Measurements from ENCODE around the gene ADM2.

Gene ADM2

DNA sequence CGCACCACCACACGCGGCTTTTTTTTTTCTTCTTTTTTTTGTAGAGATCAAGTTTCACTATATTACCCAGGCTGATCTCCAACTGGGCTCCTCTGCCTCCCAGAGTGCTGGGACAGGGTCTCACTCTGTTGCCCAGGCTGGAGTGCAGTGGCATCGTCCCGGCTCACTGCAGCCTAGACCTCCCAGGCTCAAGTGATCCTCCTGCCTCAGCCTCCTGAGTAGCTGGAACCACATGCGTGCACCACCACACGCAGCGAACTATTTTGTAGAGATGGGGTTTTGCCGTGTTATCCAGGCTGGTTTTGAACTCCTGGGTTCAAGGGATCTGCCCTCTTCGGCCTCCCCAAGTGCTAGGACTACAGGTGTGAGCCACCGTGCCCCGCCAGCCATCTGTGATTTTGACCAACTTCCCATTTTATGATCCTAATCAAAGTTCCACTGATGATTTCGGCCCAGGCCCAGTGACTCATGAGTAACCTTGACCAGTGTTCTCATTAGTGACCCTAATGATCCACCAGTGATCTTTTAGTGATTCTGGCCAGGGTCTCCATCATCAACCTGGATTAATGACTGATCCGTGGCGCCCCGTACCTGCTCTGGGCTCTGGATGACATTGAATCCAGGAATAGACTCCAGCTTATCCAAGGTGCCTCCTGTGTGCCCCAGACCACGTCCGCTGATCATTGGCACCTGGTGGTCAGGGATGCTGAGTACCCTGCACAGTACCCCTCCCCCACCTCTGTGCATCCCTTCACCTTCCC lies 46.8 kb downstream of the ADM2 start:
- Histone ChIP-seq H3K27me3 (ENCODE audit: control insufficient read depth, insufficient read depth, low read length) (peaks cover 41% of the 10 kb centered on the region), H3K9me3 (ENCODE audit: control insufficient read depth, insufficient read depth, low read length) (no peaks in the 10 kb centered on the region), H3K4me1 (ENCODE audit: control insufficient read depth, insufficient read depth, low read length) (peaks cover 13% of the 10 kb centered on the region), H3K27ac (ENCODE audit: low read length) (no peak overlapping the region), H3K36me3 (ENCODE audit: control insufficient read depth, insufficient read depth, low read length) (peaks cover 4% of the 10 kb centered on the region), H3K4me3 (ENCODE audit: low read length) (no peak overlapping the region)
- DNase-seq (ENCODE audit: low read depth, low spot score): no peak
- no CpG with 5 or more reads among the region's 18 CpGs for WGBS (ENCODE audit: insufficient coverage, insufficient read length)

- no peak for DNase-seq (ENCODE audit: low read depth, low spot score)
- Histone ChIP-seq H3K36me3 (ENCODE audit: control insufficient read depth, insufficient read depth, low read length) (no peaks in the 10 kb centered on the region; the same call in 1 of the 2 replicates), H3K9me3 (ENCODE audit: control insufficient read depth, insufficient read depth, low read length) (no peaks in the 10 kb centered on the region), H3K27ac (ENCODE audit: low read length) (no peak overlapping the region), H3K4me3 (ENCODE audit: low read length) (no peak overlapping the region), H3K4me1 (ENCODE audit: control insufficient read depth, insufficient read depth, low read length) (peaks cover 13% of the 10 kb centered on the region), H3K27me3 (ENCODE audit: control insufficient read depth, insufficient read depth, low read length) (peaks cover 42% of the 10 kb centered on the region)
- no CpG with 5 or more reads among the region's 15 CpGs for WGBS (ENCODE audit: insufficient coverage, insufficient read length)
These were observed 47.5 kb downstream of the ADM2 start for GRCh38 chr22:50528682-50529415.

DNA sequence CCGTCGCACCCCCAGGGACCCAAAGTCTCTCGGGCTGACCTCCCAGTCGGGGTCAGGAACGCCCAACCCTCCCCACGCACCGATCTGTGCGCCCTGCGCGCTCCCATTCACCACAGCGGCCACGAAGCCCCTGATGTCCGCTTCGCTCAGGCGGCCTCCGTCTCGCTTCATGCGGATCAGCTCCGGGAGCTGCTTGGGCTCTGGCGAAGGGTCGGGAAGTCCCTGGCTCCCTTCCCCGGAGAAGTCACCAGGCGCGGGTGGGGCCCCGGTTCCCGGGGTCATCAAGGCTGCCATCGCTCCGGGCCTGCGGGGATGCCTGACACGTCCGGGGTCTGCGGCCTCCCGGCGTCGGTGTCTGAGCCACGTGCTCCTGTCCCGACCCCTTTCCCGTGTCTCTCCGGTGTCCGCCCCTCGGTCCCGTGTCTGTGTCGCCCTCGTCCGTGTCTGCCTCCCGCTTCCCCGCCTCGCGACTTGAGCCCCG lies 48.1 kb downstream of the ADM2 start:
- peak overlapping the region; percentile 56; the same call in 1 of the 2 replicates for H3K4me3 ChIP-seq (ENCODE audit: low read length)
- DNase-seq (ENCODE audit: low read depth, low spot score): no peak
- no CpG with 5 or more reads among the region's 50 CpGs for WGBS (ENCODE audit: insufficient coverage, insufficient read length)
- H3K27ac ChIP-seq (ENCODE audit: low read length): no peak overlapping the region
- peaks cover 12% of the 10 kb centered on the region for H3K4me1 ChIP-seq (ENCODE audit: control insufficient read depth, insufficient read depth, low read length)
- H3K9me3 ChIP-seq (ENCODE audit: control insufficient read depth, insufficient read depth, low read length): no peaks in the 10 kb centered on the region
- H3K36me3 ChIP-seq (ENCODE audit: control insufficient read depth, insufficient read depth, low read length): no peaks in the 10 kb centered on the region; the same call in 1 of the 2 replicates
- H3K27me3 ChIP-seq (ENCODE audit: control insufficient read depth, insufficient read depth, low read length): peaks cover 42% of the 10 kb centered on the region

DNA sequence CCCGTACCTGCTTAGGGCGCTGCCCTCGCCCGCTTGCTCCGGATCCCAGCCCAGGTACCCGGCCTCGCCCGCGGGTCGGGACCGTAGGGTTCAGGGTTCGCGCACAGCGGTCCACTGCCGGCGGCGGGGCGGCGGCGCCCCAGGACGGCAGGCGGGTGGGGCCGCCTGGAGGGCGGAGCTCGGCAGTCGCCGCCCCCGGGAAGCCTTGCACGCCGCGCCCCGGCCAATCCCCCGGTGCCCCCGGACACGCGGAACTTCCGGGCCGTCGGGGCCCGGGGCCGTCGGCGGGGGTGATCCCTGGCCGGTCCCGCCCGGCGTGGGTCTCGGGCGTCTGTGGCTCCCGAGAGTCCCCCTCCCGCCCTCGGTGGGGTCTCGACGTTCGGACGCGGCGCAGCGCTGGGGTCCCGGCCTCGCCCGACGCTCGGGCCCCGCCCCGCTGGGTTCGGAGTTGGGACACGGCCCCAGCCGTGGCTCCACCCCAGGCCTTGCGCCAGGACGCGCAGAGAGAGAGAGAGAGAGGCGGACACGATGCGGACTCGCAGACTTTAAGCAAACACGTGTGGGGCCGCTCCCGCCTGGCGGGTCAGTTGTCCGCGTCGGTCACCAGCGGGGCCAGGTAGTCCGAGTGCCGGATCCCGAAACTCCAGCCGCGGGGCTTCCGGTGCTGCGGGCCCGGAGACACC lies 48.7 kb downstream of the ADM2 start, which contains the start of gene TYMP:
TSS of gene TYMP (minus strand) at position 116 of the 683 bp plus-strand sequence. CDS start 303 bp downstream, outside the sequence.
- Histone ChIP-seq H3K4me3 (ENCODE audit: low read length) (peak within 1 kb of the TSS; percentile 56; the same call in 1 of the 2 replicates), H3K27ac (ENCODE audit: low read length) (no peak within 1 kb of the TSS), H3K27me3 (ENCODE audit: control insufficient read depth, insufficient read depth, low read length) (peaks cover 42% of the 10 kb centered on the region), H3K9me3 (ENCODE audit: control insufficient read depth, insufficient read depth, low read length) (no peaks in the 10 kb centered on the region), H3K4me1 (ENCODE audit: control insufficient read depth, insufficient read depth, low read length) (peaks cover 11% of the 10 kb centered on the region), H3K36me3 (ENCODE audit: control insufficient read depth, insufficient read depth, low read length) (no peaks in the 10 kb centered on the region; the same call in 1 of the 2 replicates)
- WGBS (ENCODE audit: insufficient coverage, insufficient read length): no CpG with 5 or more reads among the region's 92 CpGs
- no peak for DNase-seq (ENCODE audit: low read depth, low spot score)

- peaks cover 42% of the 10 kb centered on the region for H3K27me3 ChIP-seq (ENCODE audit: control insufficient read depth, insufficient read depth, low read length)
- peaks cover 11% of the 10 kb centered on the region for H3K4me1 ChIP-seq (ENCODE audit: control insufficient read depth, insufficient read depth, low read length)
- H3K9me3 ChIP-seq (ENCODE audit: control insufficient read depth, insufficient read depth, low read length): no peaks in the 10 kb centered on the region
- WGBS (ENCODE audit: insufficient coverage, insufficient read length): no CpG with 5 or more reads among the region's 21 CpGs
- no peaks in the 10 kb centered on the region; the same call in 1 of the 2 replicates for H3K36me3 ChIP-seq (ENCODE audit: control insufficient read depth, insufficient read depth, low read length)
- no peak overlapping the region for H3K27ac ChIP-seq (ENCODE audit: low read length)
- no peak for DNase-seq (ENCODE audit: low read depth, low spot score)
- peak overlapping the region; percentile 56; the same call in 1 of the 2 replicates for H3K4me3 ChIP-seq (ENCODE audit: low read length)
These were observed 49.2 kb downstream of the ADM2 start for GRCh38 chr22:50530580-50530876.

DNA sequence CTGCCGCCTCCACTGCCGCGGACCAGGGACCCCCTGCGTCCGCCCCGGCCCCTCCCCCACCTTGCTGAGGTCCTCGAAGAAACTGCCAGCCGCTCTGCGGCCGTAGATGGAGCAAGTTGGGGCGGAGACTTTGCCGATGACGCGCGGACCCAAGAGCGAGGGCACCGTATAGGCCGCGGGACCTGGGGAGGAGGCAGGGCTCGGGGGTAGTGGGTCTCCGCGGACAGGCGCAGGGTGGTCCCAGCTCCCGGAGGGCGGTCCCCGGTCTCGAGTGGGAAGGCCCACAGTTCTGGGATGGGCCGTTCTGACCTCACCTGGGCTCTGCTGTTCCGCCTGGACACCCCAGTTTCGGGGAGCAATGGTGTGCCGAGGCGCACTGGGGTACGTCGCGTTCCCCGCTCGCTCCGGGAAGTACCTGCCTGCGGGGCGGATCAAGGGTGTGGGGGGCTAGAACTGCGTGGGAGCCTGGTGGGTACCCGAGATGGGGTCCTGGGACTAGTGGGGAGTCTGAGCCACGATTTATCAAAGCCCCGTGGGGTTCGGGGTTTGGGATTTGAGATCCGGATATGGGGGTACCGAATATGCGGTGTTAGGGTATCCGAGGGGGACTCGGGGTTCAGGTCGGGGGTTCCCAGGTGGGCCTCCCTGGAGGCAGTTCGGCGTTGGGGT lies 49.7 kb downstream of the ADM2 start:
- no peaks in the 10 kb centered on the region for H3K9me3 ChIP-seq (ENCODE audit: control insufficient read depth, insufficient read depth, low read length)
- peak overlapping the region; percentile 56; the same call in 1 of the 2 replicates for H3K4me3 ChIP-seq (ENCODE audit: low read length)
- peaks cover 42% of the 10 kb centered on the region for H3K27me3 ChIP-seq (ENCODE audit: control insufficient read depth, insufficient read depth, low read length)
- DNase-seq (ENCODE audit: low read depth, low spot score): no peak
- WGBS (ENCODE audit: insufficient coverage, insufficient read length): no CpG with 5 or more reads among the region's 53 CpGs
- no peaks in the 10 kb centered on the region; the same call in 1 of the 2 replicates for H3K36me3 ChIP-seq (ENCODE audit: control insufficient read depth, insufficient read depth, low read length)
- H3K4me1 ChIP-seq (ENCODE audit: control insufficient read depth, insufficient read depth, low read length): peaks cover 11% of the 10 kb centered on the region
- no peak overlapping the region for H3K27ac ChIP-seq (ENCODE audit: low read length)

DNA sequence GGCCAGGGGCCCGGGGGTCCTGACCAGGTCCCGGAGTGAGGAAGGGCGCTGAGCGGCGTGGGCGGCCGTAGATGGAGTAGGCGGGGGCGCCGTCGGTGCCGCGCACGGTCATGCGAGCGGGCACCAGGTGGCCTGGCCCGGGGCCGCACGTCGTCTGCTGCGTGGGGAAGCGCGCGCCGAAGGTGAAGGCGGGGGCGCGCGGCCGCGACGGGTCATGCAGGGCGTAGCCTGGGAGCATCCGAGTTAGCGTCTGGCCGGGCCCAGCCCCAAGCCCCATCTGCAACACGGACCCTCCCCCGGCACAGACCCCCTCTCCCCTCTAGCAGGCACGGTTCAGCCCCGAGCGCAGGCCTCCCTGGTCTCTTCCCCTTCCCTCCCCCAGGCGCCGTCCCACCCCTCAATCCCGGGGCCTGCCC lies 50.2 kb downstream of the ADM2 start:
- WGBS (ENCODE audit: insufficient coverage, insufficient read length): no CpG with 5 or more reads among the region's 44 CpGs
- Histone ChIP-seq H3K4me3 (ENCODE audit: low read length) (peak overlapping the region; percentile 56), H3K4me1 (ENCODE audit: control insufficient read depth, insufficient read depth, low read length) (peaks cover 9% of the 10 kb centered on the region), H3K27ac (ENCODE audit: low read length) (no peak overlapping the region), H3K36me3 (ENCODE audit: control insufficient read depth, insufficient read depth, low read length) (no peaks in the 10 kb centered on the region; the same call in 1 of the 2 replicates), H3K9me3 (ENCODE audit: control insufficient read depth, insufficient read depth, low read length) (no peaks in the 10 kb centered on the region), H3K27me3 (ENCODE audit: control insufficient read depth, insufficient read depth, low read length) (peaks cover 42% of the 10 kb centered on the region)
- no peak for DNase-seq (ENCODE audit: low read depth, low spot score)

DNA sequence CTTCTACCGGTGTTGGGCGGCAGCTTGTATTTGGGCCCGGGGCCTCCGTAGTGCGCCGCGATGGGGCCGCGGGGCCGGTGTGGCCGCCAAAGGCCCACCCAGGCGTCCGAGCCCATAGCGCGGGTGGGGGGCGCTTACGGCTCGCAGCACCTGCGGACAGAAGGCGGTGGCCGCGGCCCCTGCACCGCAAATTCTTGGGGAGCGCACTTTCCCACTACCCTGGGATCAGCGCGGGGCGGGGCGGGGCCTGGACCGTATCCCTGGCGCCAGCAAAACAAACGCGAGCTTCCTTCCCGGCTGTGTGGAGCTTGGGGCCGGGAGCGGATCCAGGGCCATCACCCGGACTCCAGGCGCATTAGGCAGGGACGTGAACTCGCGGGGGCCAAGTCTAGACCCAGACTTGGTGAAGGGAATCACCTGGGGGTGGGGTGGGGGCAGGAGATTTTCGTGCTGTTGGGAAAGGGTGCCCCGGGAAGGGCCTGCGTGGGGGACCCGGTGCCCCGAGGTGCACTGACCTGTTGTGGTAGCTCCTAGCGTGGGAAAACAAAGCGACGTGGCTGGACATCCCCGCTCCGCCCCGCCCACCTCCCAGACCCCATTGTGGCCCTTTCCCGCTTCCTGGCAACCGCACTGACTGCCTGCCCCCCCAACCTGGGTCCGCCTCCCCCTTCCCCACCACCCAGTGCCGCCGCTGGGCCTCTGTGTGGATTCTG lies 50.8 kb downstream of the ADM2 start:
- DNase-seq (ENCODE audit: low read depth, low spot score): no peak
- Histone ChIP-seq H3K27ac (ENCODE audit: low read length) (no peak overlapping the region), H3K4me1 (ENCODE audit: control insufficient read depth, insufficient read depth, low read length) (peaks cover 5% of the 10 kb centered on the region), H3K9me3 (ENCODE audit: control insufficient read depth, insufficient read depth, low read length) (no peaks in the 10 kb centered on the region), H3K27me3 (ENCODE audit: control insufficient read depth, insufficient read depth, low read length) (peaks cover 42% of the 10 kb centered on the region), H3K4me3 (ENCODE audit: low read length) (peak overlapping the region; percentile 56), H3K36me3 (ENCODE audit: control insufficient read depth, insufficient read depth, low read length) (no peaks in the 10 kb centered on the region; the same call in 1 of the 2 replicates)
- WGBS (ENCODE audit: insufficient coverage, insufficient read length): no CpG with 5 or more reads among the region's 56 CpGs

GRCh38 chr22:50532824-50533796 lies 51.8 kb downstream of the ADM2 start:
- Histone ChIP-seq H3K36me3 (ENCODE audit: control insufficient read depth, insufficient read depth, low read length) (no peaks in the 10 kb centered on the region; the same call in 1 of the 2 replicates), H3K27me3 (ENCODE audit: control insufficient read depth, insufficient read depth, low read length) (peaks cover 41% of the 10 kb centered on the region), H3K4me3 (ENCODE audit: low read length) (no peak overlapping the region), H3K27ac (ENCODE audit: low read length) (no peak overlapping the region), H3K4me1 (ENCODE audit: control insufficient read depth, insufficient read depth, low read length) (peaks cover 3% of the 10 kb centered on the region; the same call in 1 of the 2 replicates), H3K9me3 (ENCODE audit: control insufficient read depth, insufficient read depth, low read length) (no peaks in the 10 kb centered on the region)
- no peak for DNase-seq (ENCODE audit: low read depth, low spot score)
- WGBS (ENCODE audit: insufficient coverage, insufficient read length): no CpG with 5 or more reads among the region's 19 CpGs

All from iPS DF 6.9 (cell line).